Ovary (tissue), 9 donors: ENCODE measurements around the gene CFI. TPM values are rescaled to one million over a fixed set of nuclear protein-coding genes. Genes with fewer than 3 reads are reported as not detected.

ENCODE experiments used
- DNase-seq, 5 donors: peaks; one replicate each; pipeline ENCODE4 v3.0.0-alpha.2; 2019 to 2020
- H3K27ac ChIP-seq, 2 donors: fragments of 200-600 bp; one replicate each; pipeline versions ENCODE4 v1.5.1 to v1.8.0; 2019 to 2022
- H3K27me3 ChIP-seq: fragments of 200-600 bp; one replicate; pipeline ENCODE4 v1.8.0; 2022
- H3K36me3 ChIP-seq: fragments of 200-600 bp; sonication (generic); one replicate; pipeline ENCODE4 v1.5.1; 2019
- H3K4me1 ChIP-seq: one replicate; pipeline ENCODE4 v1.8.1; 2013; ENCODE audit warnings: mild to moderate bottlenecking, moderate library complexity; ENCODE audit not compliant: insufficient read depth
- H3K4me3 ChIP-seq: fragments of 200-600 bp; sonication (generic); one replicate; pipeline ENCODE4 v1.5.1; 2017
- H3K9me3 ChIP-seq, 2 donors: fragments of 200-600 bp in 1 of 2; sonication (generic) in 1 of 2; one replicate each; pipeline versions ENCODE4 v1.5.1 to v1.8.1; 2013 to 2019; ENCODE audit warnings: mild to moderate bottlenecking in 1 of 2, moderate library complexity in 1 of 2
- CTCF ChIP-seq, 3 donors: fragments of 450-650 bp in 2 of 3; fragments of 200-600 bp in 1 of 3; IDR thresholded peaks; one replicate each; pipeline versions ENCODE4 v1.5.1 to v1.8.0; 2016 to 2022; ENCODE audit warnings: antibody characterized with exemption in 3 of 3, mild to moderate bottlenecking in 1 of 3
- EP300 ChIP-seq: sonication (generic); formaldehyde crosslinking; IDR thresholded peaks from one replicate; pipeline ENCODE4 v1.6.1; 2017; ENCODE audit warnings: antibody characterized with exemption
- POLR2A ChIP-seq: fragments of 450-650 bp; IDR thresholded peaks from one replicate; pipeline ENCODE4 v1.6.1; 2017; ENCODE audit warnings: antibody characterized with exemption, mild to moderate bottlenecking, moderate library complexity
- WGBS, 3 donors: extraction: QIAGEN DNeasy Blood & Tissue Kit in 1 of 3; methylation state at CpG; one replicate each; pipeline versions ENCODE4 v1.1.5 to v1.1.7; 2013 to 2017; 5-methylcytosine and 5-hydroxymethylcytosine counted together
- intact Hi-C, 4 donors: fragments of 100-400 bp; cut with DNase I; formaldehyde crosslinking; loops; one replicate each; pipeline versions ENCODE4 v1.11.0 to v1.15.1; 2022 to 2023
- polyA plus RNA-seq, 2 donors: library from polyadenylated mRNA; stranded (reverse); fragments of 200-250 nt in 1 of 2; fragments of 350-450 nt in 1 of 2; fragmentation: Illumina TruSeq in 1 of 2; extraction: RNeasy Lipid Tissue Mini Kit (QIAGEN cat#74804) in 1 of 2; gene quantifications; one replicate each; pipeline ENCODE4 v1.2.3, GENCODE V29; 2013 to 2014
- total RNA-seq, 7 donors: library from RNA; depleted of rRNA in 2 of 7; stranded (reverse); fragments of >200 nt in 2 of 7; fragmentation: NEBNext Ultra II Directional in 3 of 7; extraction: Animal tissue kit (Norgen Biotek cat#: 25700) in 3 of 7; gene quantifications; one replicate each; pipeline versions ENCODE4 v1.1.0 to v1.2.4, GENCODE V29; 2016 to 2023
- donor health status: DM: no; HTN: no; CAD: no; lungs with moderate emphysema.
- donor health status: DM: no; HTN: no; CAD: no.
- donor health status: Bipolar disorder and iron deficiency.
- donor health status: DM: yes; HTN: yes; CAD: no.
- donor health status: DM: no; HTN: no; CAD: no.
- donor health status: DM: yes; HTN: yes; CAD: no.

The CFI gene
- total and polyA plus RNA-seq, 9 donors = 13.1 to 112 (median 38.2) TPM

- TF ChIP-seq EP300 (no peak), CTCF (IDR thresholded peaks at IDR 0.05) (no peak), POLR2A (no peak)
- Histone ChIP-seq H3K27ac (no peak overlapping the region), H3K27me3 (no peaks in the 10 kb centered on the region), H3K4me1 (no peaks in the 10 kb centered on the region), H3K36me3 (no peaks in the 10 kb centered on the region), H3K4me3 (no peak overlapping the region), H3K9me3 (no peaks in the 10 kb centered on the region)
- intact Hi-C loops = no loop called here
- WGBS, 3 donors = 91 to 94% (median 92%) methylated on average over 3 of the region's 3 CpGs
- DNase-seq = no peak
Measured at GRCh38 chr4:109713500-109713899, 88.3 kb downstream of the CFI start.

GRCh38 chr4:109708990-109709389 lies 92.8 kb downstream of the CFI start:
- intact Hi-C loops = loop anchor here in 3 of 4 donors (10.0 kb wide), 3 partner anchors 106 to 274 kb away; partner anchors contain the start of genes GAR1 (in 2 of the 3), RRH (in 1 of the 3) and SEC24B (in 1 of the 3)
- H3K36me3 ChIP-seq = no peaks in the 10 kb centered on the region
- TF ChIP-seq CTCF (IDR thresholded peaks at IDR 0.05) (no peak), EP300 (no peak), POLR2A (no peak)
- H3K4me3 ChIP-seq = no peak overlapping the region
- 26 to 44% (median 37%) methylated on average over 1 of the region's 1 CpG for WGBS, 3 donors
- no peaks in the 10 kb centered on the region for H3K4me1 ChIP-seq
- no peaks in the 10 kb centered on the region for H3K27me3 ChIP-seq
- no peak overlapping the region for H3K27ac ChIP-seq
- no peaks in the 10 kb centered on the region for H3K9me3 ChIP-seq
- DNase-seq = no peak

GRCh38 chr4:109708435-109708834 lies 93.4 kb downstream of the CFI start:
- Histone ChIP-seq H3K4me3 (no peak overlapping the region), H3K27me3 (no peaks in the 10 kb centered on the region), H3K9me3 (no peaks in the 10 kb centered on the region), H3K4me1 (no peaks in the 10 kb centered on the region), H3K27ac (no peak overlapping the region), H3K36me3 (no peaks in the 10 kb centered on the region)
- WGBS, 3 donors = 2 to 16% (median 8%) methylated on average over 2 of the region's 2 CpGs
- intact Hi-C loops = loop anchor here in 3 of 4 donors (10.0 kb wide), 3 partner anchors 106 to 274 kb away; partner anchors contain the start of genes GAR1 (in 2 of the 3), RRH (in 1 of the 3) and SEC24B (in 1 of the 3)
- no peak for TF ChIP-seq POLR2A
- TF ChIP-seq EP300 = no peak
- no peak for TF ChIP-seq CTCF (IDR thresholded peaks at IDR 0.05)
- DNase-seq = no peak

- TF ChIP-seq CTCF (IDR thresholded peaks at IDR 0.05) (no peak), EP300 (no peak), POLR2A (no peak)
Measured at GRCh38 chr4:109703664-109704361, 98.0 kb downstream of the CFI start.

More at GRCh38 chr4:109703664-109704361, 98.0 kb downstream of the CFI start:
- peak overlapping the region; percentile 88 for H3K4me3 ChIP-seq
- no peak for DNase-seq
- H3K4me1 ChIP-seq = peaks cover 5% of the 10 kb centered on the region
- intact Hi-C loops = loop anchor here in 3 of 4 donors (10.0 kb wide), 3 partner anchors 111 to 269 kb away; partner anchors contain the start of genes GAR1 (in 2 of the 3), RRH (in 1 of the 3) and SEC24B (in 1 of the 3)
- H3K36me3 ChIP-seq = no peaks in the 10 kb centered on the region
- 4 to 8% (median 5%) methylated on average over 11 of the region's 11 CpGs for WGBS, 3 donors
- no peaks in the 10 kb centered on the region for H3K27me3 ChIP-seq
- no peaks in the 10 kb centered on the region for H3K9me3 ChIP-seq
- peak overlapping the region; percentile 63 to 68 for H3K27ac ChIP-seq
